Gastroesophageal sphincter (tissue), 3 donors: Measurements from ENCODE around the gene TSTD2.

Experiments used
- EP300 ChIP-seq: sonication (generic); formaldehyde crosslinking; IDR thresholded peaks from one replicate; pipeline ENCODE4 v1.6.1; 2017; ENCODE audit warnings: antibody characterized with exemption, mild to moderate bottlenecking
- POLR2A ChIP-seq, 2 donors: fragments of 450-650 bp; IDR thresholded peaks; one replicate each; pipeline ENCODE4 v1.6.1; 2017; ENCODE audit warnings: antibody characterized with exemption in 2 of 2, mild to moderate bottlenecking in 2 of 2, moderate library complexity in 1 of 2
- POLR2AphosphoS5 ChIP-seq: sonication (generic); formaldehyde crosslinking; IDR thresholded peaks from one replicate; pipeline ENCODE4 v1.6.1; 2017; ENCODE audit warnings: antibody characterized with exemption
- TF ChIP-seq, protein P1 (sequence below), 4 experiments: fragments of 200-600 bp in 2 of 4; fragments of 450-650 bp in 2 of 4; sonication (generic) in 1 of 4; IDR thresholded peaks; one replicate each; pipeline ENCODE4 v1.5.1; 2017 to 2019; ENCODE audit warnings: antibody characterized with exemption in 4 of 4, mild to moderate bottlenecking in 2 of 4, moderate library complexity in 2 of 4

DNA sequence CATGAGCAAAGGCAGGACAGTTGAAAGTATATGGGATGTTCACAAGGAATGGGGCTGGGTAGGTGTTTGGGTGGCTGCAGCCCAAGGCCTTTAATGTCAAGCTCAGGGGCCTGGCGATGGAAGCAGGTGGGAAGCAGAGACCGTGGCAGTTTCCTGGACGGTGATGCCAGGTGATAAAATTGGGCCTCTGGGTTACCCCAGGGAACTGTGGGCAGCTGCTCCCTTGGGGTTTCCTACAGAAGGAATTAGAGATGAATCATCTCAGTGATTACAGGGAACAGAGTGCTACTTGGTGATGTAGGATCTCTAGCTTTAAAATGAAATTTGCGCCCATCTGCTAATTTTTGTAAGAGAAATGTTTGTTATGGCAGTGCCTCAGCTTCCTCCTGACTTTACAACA, 39.2 kb downstream of the TSTD2 start:
- TF ChIP-seq, protein P1, sequence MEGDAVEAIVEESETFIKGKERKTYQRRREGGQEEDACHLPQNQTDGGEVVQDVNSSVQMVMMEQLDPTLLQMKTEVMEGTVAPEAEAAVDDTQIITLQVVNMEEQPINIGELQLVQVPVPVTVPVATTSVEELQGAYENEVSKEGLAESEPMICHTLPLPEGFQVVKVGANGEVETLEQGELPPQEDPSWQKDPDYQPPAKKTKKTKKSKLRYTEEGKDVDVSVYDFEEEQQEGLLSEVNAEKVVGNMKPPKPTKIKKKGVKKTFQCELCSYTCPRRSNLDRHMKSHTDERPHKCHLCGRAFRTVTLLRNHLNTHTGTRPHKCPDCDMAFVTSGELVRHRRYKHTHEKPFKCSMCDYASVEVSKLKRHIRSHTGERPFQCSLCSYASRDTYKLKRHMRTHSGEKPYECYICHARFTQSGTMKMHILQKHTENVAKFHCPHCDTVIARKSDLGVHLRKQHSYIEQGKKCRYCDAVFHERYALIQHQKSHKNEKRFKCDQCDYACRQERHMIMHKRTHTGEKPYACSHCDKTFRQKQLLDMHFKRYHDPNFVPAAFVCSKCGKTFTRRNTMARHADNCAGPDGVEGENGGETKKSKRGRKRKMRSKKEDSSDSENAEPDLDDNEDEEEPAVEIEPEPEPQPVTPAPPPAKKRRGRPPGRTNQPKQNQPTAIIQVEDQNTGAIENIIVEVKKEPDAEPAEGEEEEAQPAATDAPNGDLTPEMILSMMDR (IDR thresholded peaks at IDR 0.05) = no peak
- TF ChIP-seq POLR2A (IDR thresholded peaks at IDR 0.05) (no peak), POLR2AphosphoS5 (no peak), EP300 (no peak)
